OCI-LY3 (cell line): Measurements from ENCODE around the gene GRID2.

ENCODE experiments used
- CTCF ChIP-seq: fragments of 200-600, 300-600 bp; sonication (generic); IDR thresholded peaks from 2 replicates; pipeline ENCODE4 v1.5.1; 2014; ENCODE audit warnings: antibody characterized with exemption, low read length, low read depth
- EZH2phosphoT487 ChIP-seq: fragments of 200-600 bp; shearing (Covaris generic); IDR thresholded peaks from 2 replicates; pipeline ENCODE4 v1.6.1; 2018; ENCODE audit warnings: antibody characterized with exemption, mixed run types, low read depth

GRCh38 chr4:93671093-93671492, 1367.3 kb downstream of the GRID2 start:
- TF ChIP-seq CTCF (no peak), EZH2phosphoT487 (no peak)
